PFSK-1 (cell line): Measurements from ENCODE around the gene THRB.

ENCODE experiments used
- FOXP2 ChIP-seq: optimal IDR thresholded peaks from 2 replicates; pipeline ENCODE3; 2011; ENCODE audit warnings: borderline replicate concordance, control low read depth, inconsistent platforms; ENCODE audit not compliant: insufficient read depth; ENCODE audit errors: extremely low read length, extremely low read depth
- POLR2AphosphoS5 ChIP-seq: IDR thresholded peaks from 2 replicates; pipeline ENCODE4 v1.6.1; 2012; ENCODE audit warnings: low read depth, mild to moderate bottlenecking, control low read depth, low read length, moderate library complexity
- REST ChIP-seq, 2 experiments: IDR thresholded peaks; 2 replicates each; pipeline versions ENCODE4 v1.6.1 to v1.8.0; 2011 to 2012; ENCODE audit warnings: low read depth in 2 of 2, low read length in 2 of 2, control low read depth in 1 of 2, inconsistent platforms in 1 of 2, mild to moderate bottlenecking in 1 of 2, moderate library complexity in 1 of 2; ENCODE audit not compliant: insufficient read depth in 1 of 2
- SIN3A ChIP-seq: IDR thresholded peaks from 2 replicates; pipeline ENCODE4 v1.6.1; 2012; ENCODE audit warnings: mild to moderate bottlenecking, low read length, moderate library complexity, borderline replicate concordance; ENCODE audit not compliant: insufficient read depth
- TAF1 ChIP-seq: IDR thresholded peaks from 2 replicates; pipeline ENCODE4 v1.6.1; 2012; ENCODE audit warnings: low read length, control low read depth, borderline replicate concordance; ENCODE audit not compliant: insufficient read depth

THRB gene

GRCh38 chr3:24151594-24151993, 343.1 kb downstream of the THRB start:
- TF ChIP-seq FOXP2 (no peak), SIN3A (no peak), REST (IDR thresholded peaks at IDR 0.05; ENCODE audit: insufficient read depth in 1 of 2, low read depth in 2 of 2, low read length in 2 of 2) (no peak), TAF1 (no peak), POLR2AphosphoS5 (no peak)

- TF ChIP-seq REST (IDR thresholded peaks at IDR 0.05; ENCODE audit: insufficient read depth in 1 of 2, low read depth in 2 of 2, low read length in 2 of 2) (no peak), TAF1 (no peak), POLR2AphosphoS5 (no peak), FOXP2 (no peak), SIN3A (no peak)
Observed at GRCh38 chr3:24149032-24149431, 345.6 kb downstream of the THRB start.

GRCh38 chr3:24145981-24146822, 348.4 kb downstream of the THRB start:
- no peak for TF ChIP-seq TAF1
- TF ChIP-seq SIN3A = no peak
- no peak for TF ChIP-seq FOXP2
- no peak for TF ChIP-seq REST (IDR thresholded peaks at IDR 0.05; ENCODE audit: insufficient read depth in 1 of 2, low read depth in 2 of 2, low read length in 2 of 2)
- no peak for TF ChIP-seq POLR2AphosphoS5

GRCh38 chr3:24145481-24145880, 349.2 kb downstream of the THRB start:
- TF ChIP-seq TAF1 (no peak), FOXP2 (no peak), REST (IDR thresholded peaks at IDR 0.05; ENCODE audit: insufficient read depth in 1 of 2, low read depth in 2 of 2, low read length in 2 of 2) (no peak), POLR2AphosphoS5 (no peak), SIN3A (no peak)
